ENCODE measurements around the gene VAC14.

GRCh38 chr16:70704586-70704985 is 96.4 kb downstream of the VAC14 start:
- TF ChIP-seq CTCF (IDR thresholded peaks at IDR 0.05) (no peak), POLR2AphosphoS5 (IDR thresholded peaks at IDR 0.05; ENCODE audit: insufficient read depth in 1 of 2, low read depth in 1 of 2) (no peak), POLR2A (IDR thresholded peaks at IDR 0.05) (no peak)

Data from vagina (tissue), 2 donors.